Activated B cell treated with CpG ODN at 0.5 μM for 24 hours (primary cell): ENCODE measurements around the gene PCDHA7. TPM values are rescaled to one million over a fixed set of nuclear protein-coding genes. Genes with fewer than 3 reads are reported as not detected.

Experiments used
- ATAC-seq: fragments of 200-7000 bp; cut with Tn5 transposase; one replicate; pipeline ENCODE4 v1.10.0; 2021; ENCODE audit warnings: low read depth, mild to moderate bottlenecking, moderate library complexity
- CTCF ChIA-PET: fragments of 350-600 bp; sonication (Branson Sonifier 250); formaldehyde crosslinking; loops from one replicate; lab custom pipeline; 2021; ENCODE audit warnings: antibody characterized with exemption; lab: Charles Lee
- POLR2A ChIA-PET: fragments of 350-600 bp; sonication (Branson Sonifier 250); formaldehyde crosslinking; loops from one replicate; lab custom pipeline; 2021; ENCODE audit warnings: antibody characterized with exemption; lab: Charles Lee
- DNase-seq: peaks from one replicate; pipeline ENCODE4 v3.0.0; 2022
- H3K27ac Mint-ChIP-seq: one replicate; pipeline ENCODE4 v1.8.0; 2020; ENCODE audit warnings: mixed read lengths
- H3K27me3 Mint-ChIP-seq: one replicate; pipeline ENCODE4 v1.8.0; 2021; ENCODE audit warnings: mixed read lengths
- H3K36me3 Mint-ChIP-seq: one replicate; pipeline ENCODE4 v1.8.0; 2021; ENCODE audit warnings: low read depth, mixed read lengths
- H3K4me1 Mint-ChIP-seq: one replicate; pipeline ENCODE4 v1.8.0; 2021; ENCODE audit warnings: mixed read lengths
- H3K4me3 Mint-ChIP-seq: one replicate; pipeline ENCODE4 v1.8.0; 2020; ENCODE audit warnings: mild to moderate bottlenecking, mixed read lengths
- H3K9me3 Mint-ChIP-seq: one replicate; pipeline ENCODE4 v1.8.0; 2020; ENCODE audit warnings: mixed read lengths
- intact Hi-C: fragments of 100-400 bp; cut with micrococcal nuclease; formaldehyde crosslinking; loops from one replicate; pipeline ENCODE4 v1.15.1; 2024
- total RNA-seq: library from RNA; stranded (reverse); gene quantifications from 2 replicates; pipeline ENCODE4 v1.2.3, GENCODE V29; 2022
- TF ChIP-seq, protein P1 (sequence below): fragments of 200-600 bp; IDR thresholded peaks from one replicate; pipeline ENCODE4 v1.8.0; 2022; ENCODE audit warnings: antibody characterized with exemption, mild to moderate bottlenecking

The PCDHA7 gene
- total RNA-seq, 1 donor from 2014 or later: not detected

DNA sequence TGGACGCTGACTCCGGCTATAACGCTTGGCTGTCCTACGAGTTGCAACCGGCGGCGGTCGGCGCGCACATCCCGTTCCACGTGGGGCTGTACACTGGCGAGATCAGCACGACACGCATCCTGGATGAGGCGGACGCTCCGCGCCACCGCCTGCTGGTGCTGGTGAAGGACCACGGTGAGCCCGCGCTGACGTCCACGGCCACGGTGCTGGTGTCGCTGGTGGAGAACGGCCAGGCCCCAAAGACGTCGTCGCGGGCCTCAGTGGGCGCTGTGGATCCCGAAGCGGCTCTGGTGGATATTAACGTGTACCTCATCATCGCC lies 43.2 kb downstream of the PCDHA7 start:
- no peak overlapping the region for H3K4me3 Mint-ChIP-seq
- CTCF ChIA-PET: no interaction called here
- no peak overlapping the region for H3K27ac Mint-ChIP-seq
- ATAC-seq: no peak
- H3K36me3 Mint-ChIP-seq: no peaks in the 10 kb centered on the region
- POLR2A ChIA-PET: no interaction called here
- peaks cover 13% of the 10 kb centered on the region for H3K9me3 Mint-ChIP-seq
- intact Hi-C loops: no loop called here
- no peak for DNase-seq
- no peaks in the 10 kb centered on the region for H3K4me1 Mint-ChIP-seq
- peaks cover 22% of the 10 kb centered on the region for H3K27me3 Mint-ChIP-seq
- TF ChIP-seq, protein P1, sequence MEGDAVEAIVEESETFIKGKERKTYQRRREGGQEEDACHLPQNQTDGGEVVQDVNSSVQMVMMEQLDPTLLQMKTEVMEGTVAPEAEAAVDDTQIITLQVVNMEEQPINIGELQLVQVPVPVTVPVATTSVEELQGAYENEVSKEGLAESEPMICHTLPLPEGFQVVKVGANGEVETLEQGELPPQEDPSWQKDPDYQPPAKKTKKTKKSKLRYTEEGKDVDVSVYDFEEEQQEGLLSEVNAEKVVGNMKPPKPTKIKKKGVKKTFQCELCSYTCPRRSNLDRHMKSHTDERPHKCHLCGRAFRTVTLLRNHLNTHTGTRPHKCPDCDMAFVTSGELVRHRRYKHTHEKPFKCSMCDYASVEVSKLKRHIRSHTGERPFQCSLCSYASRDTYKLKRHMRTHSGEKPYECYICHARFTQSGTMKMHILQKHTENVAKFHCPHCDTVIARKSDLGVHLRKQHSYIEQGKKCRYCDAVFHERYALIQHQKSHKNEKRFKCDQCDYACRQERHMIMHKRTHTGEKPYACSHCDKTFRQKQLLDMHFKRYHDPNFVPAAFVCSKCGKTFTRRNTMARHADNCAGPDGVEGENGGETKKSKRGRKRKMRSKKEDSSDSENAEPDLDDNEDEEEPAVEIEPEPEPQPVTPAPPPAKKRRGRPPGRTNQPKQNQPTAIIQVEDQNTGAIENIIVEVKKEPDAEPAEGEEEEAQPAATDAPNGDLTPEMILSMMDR: no peak

DNA sequence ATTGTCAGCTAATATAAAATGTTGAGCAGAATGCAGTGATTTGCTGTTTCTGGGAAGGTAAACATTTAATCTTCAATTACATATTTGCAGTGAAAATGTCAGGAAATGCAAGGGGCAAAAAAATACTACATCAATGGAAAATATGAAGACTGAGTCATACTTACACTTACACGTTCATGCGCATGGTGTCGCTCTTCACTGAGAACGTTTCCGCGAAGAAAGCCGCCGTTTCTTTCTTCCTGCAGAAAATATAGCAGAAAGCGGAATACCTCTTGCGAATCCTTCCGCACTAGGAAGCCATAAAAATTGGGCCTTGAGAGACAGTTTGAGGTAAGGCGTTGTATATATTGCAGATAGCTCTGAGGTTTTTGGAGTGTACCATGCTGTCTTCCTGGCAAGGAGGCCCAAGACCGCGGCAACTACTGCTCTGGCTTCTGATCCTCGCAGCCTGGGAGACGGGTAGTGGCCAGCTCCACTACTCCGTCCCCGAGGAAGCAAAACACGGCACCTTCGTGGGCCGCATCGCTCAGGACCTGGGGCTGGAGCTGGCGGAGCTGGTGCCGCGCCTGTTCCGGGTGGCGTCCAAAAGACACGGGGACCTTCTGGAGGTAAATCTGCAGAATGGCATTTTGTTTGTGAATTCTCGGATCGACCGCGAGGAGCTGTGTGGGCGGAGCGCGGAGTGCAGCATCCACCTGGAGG lies 48.0 kb downstream of the PCDHA7 start, which contains the start of gene PCDHA13:
TSS of gene PCDHA13 (plus strand) at position 236 of the 702 bp plus-strand sequence. CDS start at position 381, 145 bp downstream.
- POLR2A ChIA-PET: no interaction called here
- intact Hi-C loops: no loop called here
- H3K4me3 Mint-ChIP-seq: no peak within 1 kb of the TSS
- H3K27ac Mint-ChIP-seq: no peak within 1 kb of the TSS
- no peaks in the 10 kb centered on the region for H3K4me1 Mint-ChIP-seq
- peaks cover 12% of the 10 kb centered on the region for H3K27me3 Mint-ChIP-seq
- peaks cover 9% of the 10 kb centered on the region for H3K9me3 Mint-ChIP-seq
- no peaks in the 10 kb centered on the region for H3K36me3 Mint-ChIP-seq
- DNase-seq (no peak), ATAC-seq (no peak)
- CTCF ChIA-PET: no interaction called here
- TF ChIP-seq, protein P1: no peak

DNA sequence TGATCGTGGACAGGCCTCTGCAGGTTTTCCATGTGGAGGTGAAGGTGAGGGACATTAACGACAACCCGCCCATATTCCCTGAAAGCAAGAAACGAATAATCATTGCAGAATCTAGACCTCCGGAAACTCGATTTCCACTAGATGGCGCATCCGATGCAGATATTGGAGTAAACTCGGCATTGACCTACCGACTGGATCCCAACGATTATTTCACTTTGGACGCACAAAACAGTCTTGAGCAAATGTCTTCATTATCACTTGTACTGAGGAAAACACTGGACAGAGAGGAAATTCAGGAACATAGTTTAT lies 48.5 kb downstream of the PCDHA7 start:
- no peak for ATAC-seq
- Mint-ChIP-seq H3K36me3 (no peaks in the 10 kb centered on the region), H3K4me1 (no peaks in the 10 kb centered on the region), H3K27me3 (peaks cover 12% of the 10 kb centered on the region), H3K9me3 (peaks cover 12% of the 10 kb centered on the region), H3K27ac (no peak overlapping the region), H3K4me3 (no peak overlapping the region)
- ChIA-PET CTCF (no interaction called here), POLR2A (no interaction called here)
- intact Hi-C loops: no loop called here
- no peak for DNase-seq
- TF ChIP-seq, protein P1: no peak

DNA sequence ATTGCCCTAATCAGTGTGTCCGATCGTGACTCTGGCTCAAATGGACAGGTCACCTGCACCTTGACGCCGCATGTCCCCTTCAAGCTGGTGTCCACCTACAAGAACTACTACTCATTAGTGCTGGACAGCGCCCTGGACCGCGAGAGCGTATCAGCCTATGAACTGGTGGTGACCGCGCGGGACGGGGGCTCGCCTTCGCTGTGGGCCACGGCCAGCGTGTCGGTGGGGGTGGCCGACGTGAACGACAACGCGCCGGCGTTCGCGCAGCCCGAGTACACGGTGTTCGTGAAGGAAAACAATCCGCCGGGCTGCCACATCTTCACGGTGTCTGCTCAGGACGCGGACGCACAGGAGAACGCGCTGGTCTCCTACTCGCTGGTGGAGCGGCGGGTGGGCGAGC lies 49.3 kb downstream of the PCDHA7 start:
- TF ChIP-seq, protein P1: no peak
- no peak overlapping the region for H3K4me3 Mint-ChIP-seq
- ChIA-PET CTCF (no interaction called here), POLR2A (no interaction called here)
- no peaks in the 10 kb centered on the region for H3K4me1 Mint-ChIP-seq
- DNase-seq: no peak
- peaks cover 13% of the 10 kb centered on the region for H3K9me3 Mint-ChIP-seq
- intact Hi-C loops: no loop called here
- no peak overlapping the region for H3K27ac Mint-ChIP-seq
- no peak for ATAC-seq
- H3K27me3 Mint-ChIP-seq: peaks cover 12% of the 10 kb centered on the region
- H3K36me3 Mint-ChIP-seq: no peaks in the 10 kb centered on the region

DNA sequence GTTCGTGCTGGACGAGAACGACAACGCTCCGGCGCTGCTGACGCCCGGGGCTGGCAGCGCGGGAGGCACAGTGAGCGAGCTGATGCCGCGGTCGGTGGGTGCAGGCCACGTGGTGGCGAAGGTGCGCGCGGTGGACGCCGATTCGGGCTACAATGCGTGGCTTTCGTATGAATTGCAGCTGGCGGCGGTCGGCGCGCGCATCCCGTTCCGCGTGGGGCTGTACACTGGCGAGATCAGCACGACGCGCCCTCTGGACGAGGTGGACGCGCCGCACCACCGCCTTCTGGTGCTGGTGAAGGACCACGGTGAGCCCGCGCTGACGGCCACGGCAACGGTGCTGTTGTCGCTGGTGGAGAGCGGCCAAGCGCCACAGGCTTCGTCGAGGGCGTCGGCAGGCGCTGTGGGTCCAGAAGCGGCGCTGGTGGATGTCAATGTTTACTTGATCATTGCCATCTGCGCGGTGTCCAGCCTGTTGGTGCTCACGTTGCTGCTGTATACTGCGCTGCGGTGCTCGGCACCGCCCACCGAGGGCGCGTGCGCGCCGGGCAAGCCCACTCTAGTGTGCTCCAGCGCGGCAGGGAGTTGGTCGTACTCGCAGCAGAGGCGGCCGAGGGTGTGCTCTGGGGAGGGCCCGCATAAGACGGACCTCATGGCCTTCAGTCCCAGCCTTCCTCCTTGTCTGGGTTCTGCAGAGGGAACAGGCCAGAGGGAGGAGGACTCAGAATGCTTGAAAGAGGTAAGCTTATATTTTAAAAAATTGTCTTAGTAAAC lies 50.0 kb downstream of the PCDHA7 start:
- H3K36me3 Mint-ChIP-seq: no peaks in the 10 kb centered on the region
- ATAC-seq (no peak), DNase-seq (no peak)
- ChIA-PET POLR2A (no interaction called here), CTCF (no interaction called here)
- intact Hi-C loops: no loop called here
- TF ChIP-seq, protein P1: no peak
- peaks cover 13% of the 10 kb centered on the region for H3K9me3 Mint-ChIP-seq
- no peaks in the 10 kb centered on the region for H3K4me1 Mint-ChIP-seq
- H3K27ac Mint-ChIP-seq: no peak overlapping the region
- no peak overlapping the region for H3K4me3 Mint-ChIP-seq
- H3K27me3 Mint-ChIP-seq: peaks cover 9% of the 10 kb centered on the region

Other genes with a start within 250 kb of the PCDHA7 start
- 0.54 and 1.2 TPM in 2 replicates for gene CD14, start 201.1 kb upstream of the PCDHA7 start, total RNA-seq
- 20.1 and 23.3 TPM in 2 replicates for gene TMCO6, start 194.8 kb upstream of the PCDHA7 start, total RNA-seq
- 52.2 and 63.6 TPM in 2 replicates for gene NDUFA2, start 186.6 kb upstream of the PCDHA7 start, total RNA-seq
- 104 and 114 TPM in 2 replicates for gene IK, start 186.4 kb upstream of the PCDHA7 start, total RNA-seq
- 33.8 and 36.9 TPM in 2 replicates for gene WDR55, start 169.4 kb upstream of the PCDHA7 start, total RNA-seq
- 2.6 and 3.4 TPM in 2 replicates for gene DND1, start 160.7 kb upstream of the PCDHA7 start, total RNA-seq
- gene HARS1, start 142.9 kb upstream of the PCDHA7 start, total RNA-seq: 78.2 and 84.0 TPM in 2 replicates
- gene HARS2, start 142.8 kb upstream of the PCDHA7 start, total RNA-seq: 45.7 and 48.5 TPM in 2 replicates
- 67.8 and 70.2 TPM in 2 replicates for gene ZMAT2, start 133.8 kb upstream of the PCDHA7 start, total RNA-seq
- not detected in 2 replicates for gene PCDHA1, start 48.1 kb upstream of the PCDHA7 start, total RNA-seq
- not detected in 2 replicates for gene PCDHA2, start 39.4 kb upstream of the PCDHA7 start, total RNA-seq
- gene PCDHA3, start 33.2 kb upstream of the PCDHA7 start, total RNA-seq: not detected in 2 replicates
- not detected in 2 replicates for gene PCDHA4, start 27.2 kb upstream of the PCDHA7 start, total RNA-seq
- not detected in 2 replicates for gene PCDHA5, start 12.7 kb upstream of the PCDHA7 start, total RNA-seq
- not detected in 2 replicates for gene PCDHA6, start 6.3 kb upstream of the PCDHA7 start, total RNA-seq
- not detected in 2 replicates for gene PCDHA8, start 6.9 kb downstream of the PCDHA7 start, total RNA-seq
- gene PCDHA9, start 14.1 kb downstream of the PCDHA7 start, total RNA-seq: not detected in 2 replicates
- 0.07 TPM in 1 of 2 replicates, not detected in the other for gene PCDHA10, start 21.6 kb downstream of the PCDHA7 start, total RNA-seq
- not detected in 2 replicates for gene PCDHA11, start 34.7 kb downstream of the PCDHA7 start, total RNA-seq
- not detected in 2 replicates for gene PCDHA12, start 41.0 kb downstream of the PCDHA7 start, total RNA-seq
- not detected in 2 replicates for gene PCDHA13, start 47.9 kb downstream of the PCDHA7 start, total RNA-seq
- gene PCDHAC1, start 92.0 kb downstream of the PCDHA7 start, total RNA-seq: not detected in 2 replicates
- gene PCDHAC2, start 132.2 kb downstream of the PCDHA7 start, total RNA-seq: not detected in 2 replicates
- not detected in 2 replicates for gene PCDHB1, start 217.1 kb downstream of the PCDHA7 start, total RNA-seq